ENCODE data around the gene PIGZ. TPM values are rescaled to one million over a fixed set of nuclear protein-coding genes. Genes with fewer than 3 reads are reported as not detected.

Gene PIGZ
- total and polyA plus RNA-seq, 2 experiments from 2014 or later, result 3.9 to 7.6 TPM

DNA sequence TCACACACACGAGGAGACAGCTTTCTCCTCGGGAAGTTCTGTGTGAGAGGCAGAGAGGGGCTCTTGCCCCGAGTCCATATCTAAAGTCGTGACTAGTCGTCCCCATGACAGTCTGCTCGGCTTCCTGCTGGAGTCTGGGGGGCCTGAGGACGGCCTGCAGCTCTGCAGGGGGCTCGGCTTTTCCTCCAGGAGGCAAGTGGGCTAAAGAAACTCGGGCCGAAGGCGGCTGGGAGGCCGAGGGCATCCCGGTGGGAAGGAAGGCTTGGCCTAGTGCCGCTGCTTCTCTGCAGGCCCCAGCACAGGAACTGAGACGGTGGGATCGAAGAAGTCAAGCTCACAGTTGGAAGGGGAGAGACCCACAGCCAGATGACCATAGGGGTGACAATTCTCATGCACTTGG is 25.4 kb upstream of the PIGZ start:
- H3K27me3 ChIP-seq (replicated peaks; ENCODE audit: insufficient read depth), result no peaks in the 10 kb centered on the region
- no peaks in the 10 kb centered on the region for H4K20me1 ChIP-seq (ENCODE audit: insufficient read depth)
- no peak overlapping the region for H2AFZ ChIP-seq
- H3K4me2 ChIP-seq (ENCODE audit: unreplicated experiment), result no peak overlapping the region
- 62% methylated on average over 15 to 16 of the region's 16 CpGs for WGBS, 2 experiments (ENCODE audit: low coverage in 1 of 2, low lambda C conversion rate in 2 of 2, missing lambda C conversion rate in 2 of 2)
- H3K79me2 ChIP-seq (ENCODE audit: insufficient read depth), result no peaks in the 10 kb centered on the region
- no peak overlapping the region for H3K4me3 ChIP-seq
- peaks cover 4% of the 10 kb centered on the region; the same call in 1 of the 2 replicates for H3K4me1 ChIP-seq (ENCODE audit: insufficient read depth)
- TF ChIP-seq EZH2 (IDR thresholded peaks at IDR 0.05; ENCODE audit: insufficient read depth, poor library complexity, severe bottlenecking) (no peak), EZH2phosphoT487 (IDR thresholded peaks at IDR 0.05; ENCODE audit: insufficient read depth, low read depth) (no peak)
- H3K9me2 ChIP-seq (ENCODE audit: insufficient read depth), result no peaks in the 10 kb centered on the region
- H3K36me3 ChIP-seq (ENCODE audit: low read depth), result no peaks in the 10 kb centered on the region
- DNase-seq, result no peak
- H3F3A ChIP-seq (ENCODE audit: insufficient read depth), result no peaks in the 10 kb centered on the region
- no peaks in the 10 kb centered on the region for H3K9me3 ChIP-seq (ENCODE audit: low read depth)
- in situ Hi-C loops (cut with MboI), result loop anchor here (25.0 kb wide), 1 partner anchor 193 kb away; no protein-coding TSS in a partner anchor
- no peak overlapping the region for H3K9ac ChIP-seq
- no peak overlapping the region for H3K27ac ChIP-seq

DNA sequence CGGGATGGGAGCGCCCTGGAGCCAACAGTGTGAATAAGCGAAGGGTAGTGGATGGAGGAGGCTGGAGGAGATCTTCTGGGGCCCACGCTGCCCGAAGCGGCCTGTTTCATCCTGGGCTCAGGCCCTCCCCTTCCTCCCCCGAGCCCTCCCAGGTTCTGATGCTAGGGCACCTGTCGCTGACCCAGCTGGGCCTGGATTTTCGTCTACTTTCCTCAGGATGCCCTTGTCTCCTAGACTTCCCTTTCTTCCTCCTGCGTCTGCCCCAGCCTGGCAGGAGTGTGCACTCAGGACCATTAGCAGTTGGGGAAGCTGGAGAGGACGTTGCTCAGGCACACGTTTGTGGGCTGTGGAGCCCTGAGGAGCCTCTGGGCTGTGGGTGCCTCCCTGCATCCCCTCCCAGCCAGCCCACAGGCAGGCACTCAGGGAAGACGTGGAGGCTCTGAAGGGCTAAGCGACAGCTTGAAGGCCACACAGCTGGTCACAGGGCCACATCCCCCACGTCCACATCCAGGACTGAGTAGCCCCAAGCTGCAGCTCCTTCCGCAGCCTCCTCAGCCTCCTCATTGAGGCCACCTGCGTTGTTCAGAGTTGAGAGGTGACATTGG is 23.9 kb upstream of the PIGZ start:
- no peaks in the 10 kb centered on the region for H3K27me3 ChIP-seq (replicated peaks; ENCODE audit: insufficient read depth)
- H3K4me3 ChIP-seq, result no peak overlapping the region
- H3K27ac ChIP-seq, result no peak overlapping the region
- no peak for DNase-seq
- TF ChIP-seq EZH2 (IDR thresholded peaks at IDR 0.05; ENCODE audit: insufficient read depth, poor library complexity, severe bottlenecking) (no peak), EZH2phosphoT487 (IDR thresholded peaks at IDR 0.05; ENCODE audit: insufficient read depth, low read depth) (no peak)
- H3K9me2 ChIP-seq (ENCODE audit: insufficient read depth), result no peaks in the 10 kb centered on the region
- H3K9ac ChIP-seq, result no peak overlapping the region
- H2AFZ ChIP-seq, result no peak overlapping the region
- H3K79me2 ChIP-seq (ENCODE audit: insufficient read depth), result no peaks in the 10 kb centered on the region
- in situ Hi-C loops (cut with MboI), result loop anchor here (25.0 kb wide), 1 partner anchor 195 kb away; no protein-coding TSS in a partner anchor
- no peaks in the 10 kb centered on the region for H3K36me3 ChIP-seq (ENCODE audit: low read depth)
- no peaks in the 10 kb centered on the region for H4K20me1 ChIP-seq (ENCODE audit: insufficient read depth)
- H3K4me2 ChIP-seq (ENCODE audit: unreplicated experiment), result no peak overlapping the region
- no peaks in the 10 kb centered on the region for H3F3A ChIP-seq (ENCODE audit: insufficient read depth)
- peaks cover 4% of the 10 kb centered on the region; the same call in 1 of the 2 replicates for H3K4me1 ChIP-seq (ENCODE audit: insufficient read depth)
- H3K9me3 ChIP-seq (ENCODE audit: low read depth), result no peaks in the 10 kb centered on the region
- 82 to 87% methylated on average over 11 to 17 of the region's 17 CpGs for WGBS, 2 experiments (ENCODE audit: low coverage in 1 of 2, low lambda C conversion rate in 2 of 2, missing lambda C conversion rate in 2 of 2)

DNA sequence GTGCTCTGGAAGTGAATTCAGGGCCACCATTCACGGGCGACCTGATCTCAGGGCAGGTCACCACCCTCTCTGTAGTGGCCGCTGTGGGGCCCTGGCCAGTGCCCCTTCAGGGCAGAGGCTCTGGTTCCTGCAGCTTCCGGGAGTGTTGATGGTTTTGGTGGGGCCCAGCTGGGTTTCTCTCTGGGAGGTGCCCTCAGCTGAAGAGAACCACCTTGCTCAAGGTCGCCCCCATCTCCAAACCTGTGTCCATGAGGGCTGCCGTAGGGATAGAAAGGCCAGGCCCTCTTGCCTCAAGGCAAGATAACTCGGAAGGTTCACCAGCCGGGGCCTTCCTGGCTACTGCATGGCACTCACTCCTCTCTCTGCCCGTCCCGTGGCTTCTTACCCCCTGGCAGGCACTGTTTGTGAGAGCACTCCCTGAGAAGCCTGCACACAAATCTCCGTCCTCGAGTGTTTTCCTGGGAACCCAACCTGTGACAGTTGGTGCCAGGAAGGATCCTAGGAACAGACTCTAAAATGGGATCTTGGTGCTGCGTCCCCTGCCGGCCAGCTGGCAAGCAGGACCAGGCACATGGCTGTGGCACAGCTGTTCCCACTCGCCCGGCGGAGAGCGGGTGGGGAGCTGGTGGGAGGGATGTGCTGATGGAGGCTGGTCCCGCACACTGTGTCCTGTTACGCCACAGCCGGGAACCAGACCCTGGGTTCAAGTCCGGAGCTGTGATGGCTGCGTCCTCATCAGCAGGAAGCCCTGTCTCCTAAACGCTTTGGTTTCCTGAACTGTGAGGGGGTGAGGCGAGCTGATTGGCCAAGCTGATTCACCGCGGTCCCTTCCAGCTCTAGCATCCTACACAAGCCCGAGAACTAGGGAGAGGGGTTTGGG is 23.2 kb upstream of the PIGZ start:
- H3K27ac ChIP-seq, result no peak overlapping the region
- no peaks in the 10 kb centered on the region for H3K9me2 ChIP-seq (ENCODE audit: insufficient read depth)
- H3K9ac ChIP-seq, result no peak overlapping the region
- H3K9me3 ChIP-seq (ENCODE audit: low read depth), result no peaks in the 10 kb centered on the region
- H3K4me2 ChIP-seq (ENCODE audit: unreplicated experiment), result no peak overlapping the region
- no peak overlapping the region for H3K4me3 ChIP-seq
- H3K4me1 ChIP-seq (ENCODE audit: insufficient read depth), result peaks cover 4% of the 10 kb centered on the region; the same call in 1 of the 2 replicates
- no peaks in the 10 kb centered on the region for H3F3A ChIP-seq (ENCODE audit: insufficient read depth)
- no peaks in the 10 kb centered on the region for H3K79me2 ChIP-seq (ENCODE audit: insufficient read depth)
- DNase-seq, result no peak
- no peaks in the 10 kb centered on the region for H3K36me3 ChIP-seq (ENCODE audit: low read depth)
- WGBS, 2 experiments (ENCODE audit: low coverage in 1 of 2, low lambda C conversion rate in 2 of 2, missing lambda C conversion rate in 2 of 2), result 75 to 80% methylated on average over 27 to 28 of the region's 28 CpGs
- no peak overlapping the region for H2AFZ ChIP-seq
- no peaks in the 10 kb centered on the region for H3K27me3 ChIP-seq (replicated peaks; ENCODE audit: insufficient read depth)
- in situ Hi-C loops (cut with MboI), result loop anchor here (25.0 kb wide), 1 partner anchor 195 kb away; no protein-coding TSS in a partner anchor
- TF ChIP-seq EZH2phosphoT487 (IDR thresholded peaks at IDR 0.05; ENCODE audit: insufficient read depth, low read depth) (no peak), EZH2 (IDR thresholded peaks at IDR 0.05; ENCODE audit: insufficient read depth, poor library complexity, severe bottlenecking) (no peak)
- H4K20me1 ChIP-seq (ENCODE audit: insufficient read depth), result no peaks in the 10 kb centered on the region

DNA sequence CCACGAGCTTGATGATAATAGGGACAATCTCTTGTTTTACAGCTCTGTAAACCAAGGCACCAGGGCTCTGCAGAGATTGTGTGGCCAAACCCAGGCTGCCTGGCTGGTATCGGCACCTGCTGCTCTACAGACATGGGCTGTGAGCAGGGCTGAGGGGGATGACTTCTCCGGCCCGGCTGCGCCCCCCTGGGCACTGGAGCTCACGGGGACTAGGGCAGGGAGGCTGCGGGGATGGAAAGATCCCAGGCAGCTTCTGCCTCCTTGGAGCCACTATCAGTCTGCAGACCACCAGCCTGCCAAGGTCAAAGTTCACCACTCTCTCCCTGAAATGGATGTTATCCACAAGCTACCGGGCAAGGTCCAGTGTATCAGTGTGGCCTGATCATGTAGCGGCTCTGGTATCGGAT is 22.0 kb upstream of the PIGZ start:
- Histone ChIP-seq H4K20me1 (ENCODE audit: insufficient read depth) (no peaks in the 10 kb centered on the region), H3K4me3 (no peak overlapping the region), H2AFZ (no peak overlapping the region), H3K4me2 (ENCODE audit: unreplicated experiment) (no peak overlapping the region), H3F3A (ENCODE audit: insufficient read depth) (no peaks in the 10 kb centered on the region), H3K9ac (no peak overlapping the region), H3K9me3 (ENCODE audit: low read depth) (no peaks in the 10 kb centered on the region), H3K27ac (no peak overlapping the region), H3K9me2 (ENCODE audit: insufficient read depth) (no peaks in the 10 kb centered on the region), H3K27me3 (replicated peaks; ENCODE audit: insufficient read depth) (no peaks in the 10 kb centered on the region), H3K36me3 (ENCODE audit: low read depth) (no peaks in the 10 kb centered on the region), H3K79me2 (ENCODE audit: insufficient read depth) (no peaks in the 10 kb centered on the region), H3K4me1 (ENCODE audit: insufficient read depth) (peaks cover 4% of the 10 kb centered on the region; the same call in 1 of the 2 replicates)
- DNase-seq, result no peak
- WGBS, 2 experiments (ENCODE audit: low coverage in 1 of 2, low lambda C conversion rate in 2 of 2, missing lambda C conversion rate in 2 of 2), result 89 to 92% methylated on average over 9 to 10 of the region's 10 CpGs
- TF ChIP-seq EZH2 (IDR thresholded peaks at IDR 0.05; ENCODE audit: insufficient read depth, poor library complexity, severe bottlenecking) (no peak), EZH2phosphoT487 (IDR thresholded peaks at IDR 0.05; ENCODE audit: insufficient read depth, low read depth) (no peak)
- in situ Hi-C loops (cut with MboI), result loop anchor here (25.0 kb wide), 1 partner anchor 197 kb away; no protein-coding TSS in a partner anchor

Measured in GM23248 (cell line).